HFFc6 (cell line): ENCODE measurements around the gene SPDYC. TPM values are rescaled to one million over a fixed set of nuclear protein-coding genes. Genes with fewer than 3 reads are reported as not detected.

Experiments
- DNase-seq: peaks from one replicate; pipeline ENCODE4 v3.0.0-alpha.2; 2018
- H3K27ac Mint-ChIP-seq: 2 replicates; pipeline ENCODE4 v1.8.0; 2020; ENCODE audit warnings: mild to moderate bottlenecking, mixed read lengths
- H3K27me3 Mint-ChIP-seq: 2 replicates; pipeline ENCODE4 v1.8.0; 2021; ENCODE audit warnings: mild to moderate bottlenecking, moderate library complexity, mixed read lengths; ENCODE audit not compliant: insufficient read depth
- H3K36me3 Mint-ChIP-seq: 2 replicates; pipeline ENCODE4 v1.8.0; 2021; ENCODE audit warnings: low read depth, mixed read lengths
- H3K4me1 Mint-ChIP-seq: 2 replicates; pipeline ENCODE4 v1.8.0; 2020; ENCODE audit warnings: low read depth, mixed read lengths
- H3K4me3 Mint-ChIP-seq: 2 replicates; pipeline ENCODE4 v1.8.0; 2020; ENCODE audit warnings: mild to moderate bottlenecking, moderate library complexity, mixed read lengths
- H3K9me3 Mint-ChIP-seq: 2 replicates; pipeline ENCODE4 v1.8.0; 2020; ENCODE audit warnings: mild to moderate bottlenecking, mixed read lengths
- CTCF ChIP-seq: fragments of 200-600 bp; sonication (generic); IDR thresholded peaks from 2 replicates; pipeline ENCODE4 v1.5.0; 2021; ENCODE audit warnings: antibody characterized with exemption, mild to moderate bottlenecking
- long read RNA-seq: library from polyadenylated mRNA; unstranded; transcript quantifications from one replicate; pipeline ENCODE4 v2.0.0, GENCODE V29; 2019
- total RNA-seq, 6 experiments: library from RNA; stranded (reverse); fragmentation: NEBNext Ultra II Directional; extraction: Animal tissue kit (Norgen Biotek cat#: 25700); gene quantifications; 2 replicates in 1 of 6; 3 replicates in 5 of 6; pipeline ENCODE4 v1.2.3, GENCODE V29; 2021

SPDYC gene
- not detected for total RNA-seq
- long read RNA-seq, result 0 reads

- H3K4me3 Mint-ChIP-seq, result no peak within 1 kb of the TSS
- no peaks in the 10 kb centered on the region for H3K36me3 Mint-ChIP-seq
- no peak for TF ChIP-seq CTCF
- H3K27ac Mint-ChIP-seq, result peak within 1 kb of the TSS; percentile 39
- H3K27me3 Mint-ChIP-seq, result peaks cover 5% of the 10 kb centered on the region
- no peak for DNase-seq
- H3K9me3 Mint-ChIP-seq, result no peaks in the 10 kb centered on the region
- peaks cover 33% of the 10 kb centered on the region for H3K4me1 Mint-ChIP-seq
Measured at GRCh38 chr11:65170058-65170534, at the start of gene SPDYC. Gene SPDYC, plus strand, starts transcription at chr11:65170233. Its CDS starts 1,125 bp downstream, at chr11:65171358.

- H3K36me3 Mint-ChIP-seq, result peaks cover 35% of the 10 kb centered on the region
- H3K27me3 Mint-ChIP-seq, result no peaks in the 10 kb centered on the region; the same call in none of the 2 replicates
- no peaks in the 10 kb centered on the region for H3K9me3 Mint-ChIP-seq
- peak overlapping the region; percentile 100 for H3K4me3 Mint-ChIP-seq
- peak overlapping the region; percentile 97 for H3K27ac Mint-ChIP-seq
- peaks cover 37% of the 10 kb centered on the region for H3K4me1 Mint-ChIP-seq
- DNase-seq, result no peak
- TF ChIP-seq CTCF, result no peak
Measured at GRCh38 chr11:65120831-65121230, 49.2 kb upstream of the SPDYC start.

- no peaks in the 10 kb centered on the region for H3K9me3 Mint-ChIP-seq
- H3K27ac Mint-ChIP-seq, result peak overlapping the region; percentile 97
- H3K36me3 Mint-ChIP-seq, result peaks cover 35% of the 10 kb centered on the region
- H3K4me3 Mint-ChIP-seq, result peak overlapping the region; percentile 100
- no peak for DNase-seq
- H3K27me3 Mint-ChIP-seq, result no peaks in the 10 kb centered on the region; the same call in none of the 2 replicates
- H3K4me1 Mint-ChIP-seq, result peaks cover 37% of the 10 kb centered on the region
- TF ChIP-seq CTCF, result no peak; the same call in 1 of the 2 replicates
Measured at GRCh38 chr11:65121447-65121864, 48.6 kb upstream of the SPDYC start.

- Mint-ChIP-seq H3K36me3 (peaks cover 35% of the 10 kb centered on the region), H3K4me1 (peaks cover 37% of the 10 kb centered on the region), H3K27me3 (no peaks in the 10 kb centered on the region; the same call in none of the 2 replicates), H3K27ac (peak within 1 kb of the TSS; percentile 97), H3K9me3 (no peaks in the 10 kb centered on the region), H3K4me3 (peak within 1 kb of the TSS; percentile 100)
- DNase-seq, result peak; percentile 96
- TF ChIP-seq CTCF, result no peak
Measured at GRCh38 chr11:65121865-65122696, 48.0 kb upstream of the SPDYC start, which contains the start of the genes FAU and MRPL49. Gene FAU, minus strand, starts transcription at chr11:65122134. Its CDS starts 321 bp downstream, at chr11:65121813. Gene MRPL49, plus strand, starts transcription at chr11:65122321. Its CDS starts 26 bp downstream, at chr11:65122347.

- Mint-ChIP-seq H3K27ac (no peak overlapping the region), H3K36me3 (peaks cover 22% of the 10 kb centered on the region), H3K9me3 (no peaks in the 10 kb centered on the region), H3K4me3 (peak overlapping the region; percentile 44), H3K4me1 (peaks cover 25% of the 10 kb centered on the region), H3K27me3 (no peaks in the 10 kb centered on the region; the same call in 1 of the 2 replicates)
- TF ChIP-seq CTCF, result no peak
- DNase-seq, result no peak
Measured at GRCh38 chr11:65124480-65125196, 45.4 kb upstream of the SPDYC start.
